Keratinocyte (primary cell): Measurements from ENCODE around the gene HLA-DQA1.

Experiments used
- EZH2 ChIP-seq: IDR thresholded peaks from one replicate; pipeline ENCODE4 v1.6.1; 2012; ENCODE audit warnings: inconsistent platforms, mild to moderate bottlenecking, low read length, moderate library complexity
- TF ChIP-seq, protein P1 (sequence below), 3 experiments: IDR thresholded peaks in 1 of 3; conservative IDR thresholded peaks in 1 of 3; optimal IDR thresholded peaks in 1 of 3; 2 replicates in 2 of 3; 3 replicates in 1 of 3; pipeline versions ENCODE3 to v1.5.1; 2011; ENCODE audit warnings: low read length in 3 of 3, mild to moderate bottlenecking in 3 of 3, moderate library complexity in 2 of 3, control low read depth in 1 of 3, inconsistent platforms in 1 of 3; ENCODE audit not compliant: insufficient read depth in 2 of 3; ENCODE audit errors: extremely low read depth in 1 of 3

DNA sequence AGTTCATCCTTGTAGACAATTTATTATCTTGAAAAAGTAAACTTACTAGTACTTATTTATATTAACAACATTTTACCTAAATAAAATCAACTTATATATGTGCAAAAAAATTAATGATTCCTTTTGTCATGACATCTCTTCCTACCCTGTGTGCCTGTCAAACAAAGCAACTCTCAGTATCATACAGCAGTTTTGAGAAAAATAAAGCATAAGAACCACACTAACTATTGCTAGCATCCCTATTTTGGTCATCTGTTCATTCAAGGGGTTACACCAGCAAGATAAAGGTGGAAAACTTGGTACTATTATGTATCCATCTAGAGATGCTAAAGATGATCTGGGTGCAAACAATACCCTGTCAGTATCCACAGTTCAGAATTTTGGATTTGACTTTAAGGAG lies 40.2 kb upstream of the HLA-DQA1 start:
- TF ChIP-seq, protein P1, sequence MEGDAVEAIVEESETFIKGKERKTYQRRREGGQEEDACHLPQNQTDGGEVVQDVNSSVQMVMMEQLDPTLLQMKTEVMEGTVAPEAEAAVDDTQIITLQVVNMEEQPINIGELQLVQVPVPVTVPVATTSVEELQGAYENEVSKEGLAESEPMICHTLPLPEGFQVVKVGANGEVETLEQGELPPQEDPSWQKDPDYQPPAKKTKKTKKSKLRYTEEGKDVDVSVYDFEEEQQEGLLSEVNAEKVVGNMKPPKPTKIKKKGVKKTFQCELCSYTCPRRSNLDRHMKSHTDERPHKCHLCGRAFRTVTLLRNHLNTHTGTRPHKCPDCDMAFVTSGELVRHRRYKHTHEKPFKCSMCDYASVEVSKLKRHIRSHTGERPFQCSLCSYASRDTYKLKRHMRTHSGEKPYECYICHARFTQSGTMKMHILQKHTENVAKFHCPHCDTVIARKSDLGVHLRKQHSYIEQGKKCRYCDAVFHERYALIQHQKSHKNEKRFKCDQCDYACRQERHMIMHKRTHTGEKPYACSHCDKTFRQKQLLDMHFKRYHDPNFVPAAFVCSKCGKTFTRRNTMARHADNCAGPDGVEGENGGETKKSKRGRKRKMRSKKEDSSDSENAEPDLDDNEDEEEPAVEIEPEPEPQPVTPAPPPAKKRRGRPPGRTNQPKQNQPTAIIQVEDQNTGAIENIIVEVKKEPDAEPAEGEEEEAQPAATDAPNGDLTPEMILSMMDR (optimal IDR thresholded peaks at IDR 0.05 in 1 of 3, IDR thresholded peaks at IDR 0.05 in 1 of 3, conservative IDR thresholded peaks at IDR 0.05 in 1 of 3; ENCODE audit: extremely low read depth in 1 of 3, insufficient read depth in 2 of 3, low read length in 3 of 3), result no peak
- TF ChIP-seq EZH2, result no peak
